H1 (cell line): ENCODE results near the gene PROM2. TPM values are rescaled to one million over a fixed set of nuclear protein-coding genes. Genes with fewer than 3 reads are reported as not detected.

Experiments used
- PHF8 ChIP-seq: fragments of 200-600 bp; sonication (generic); conservative IDR thresholded peaks from 2 replicates; pipeline ENCODE4 v1.7.1; 2012; ENCODE audit warnings: low read depth, mild to moderate bottlenecking, inconsistent platforms, low read length, moderate library complexity
- polyA plus RNA-seq, 7 experiments: library from polyadenylated mRNA; depleted of rRNA in 3 of 7; stranded (reverse) in 5 of 7; unstranded in 2 of 7; fragments of >200 nt in 5 of 7; fragments of 200-250 nt in 2 of 7; gene quantifications; 1 replicate in 5 of 7; 2 replicates in 1 of 7; 4 replicates in 1 of 7; pipeline versions ENCODE4 v1.2.1 to v1.2.3, GENCODE V29; 2011 to 2013; ENCODE audit warnings: missing spikeins in 2 of 7, mixed read lengths in 2 of 7
- total RNA-seq: library from RNA; stranded (reverse); fragmentation: NEBNext Ultra II Directional; extraction: Animal tissue kit (Norgen Biotek cat#: 25700); gene quantifications from 2 replicates; pipeline ENCODE4 v1.2.1, GENCODE V29; 2021

PROM2 gene
- total and polyA plus RNA-seq, 2 of the 8 experiments (the other 6 are each of a cell fraction or from before 2014, with no cell fraction given), result 1.6 to 3.8 TPM

GRCh38 chr2:95270541-95271081 is 3.6 kb upstream of the PROM2 start (continued):
- no peak for TF ChIP-seq PHF8
- TF ChIP-seq, all 59 proteins: peak for 0
